ENCODE data around the gene SRA1.

DNA sequence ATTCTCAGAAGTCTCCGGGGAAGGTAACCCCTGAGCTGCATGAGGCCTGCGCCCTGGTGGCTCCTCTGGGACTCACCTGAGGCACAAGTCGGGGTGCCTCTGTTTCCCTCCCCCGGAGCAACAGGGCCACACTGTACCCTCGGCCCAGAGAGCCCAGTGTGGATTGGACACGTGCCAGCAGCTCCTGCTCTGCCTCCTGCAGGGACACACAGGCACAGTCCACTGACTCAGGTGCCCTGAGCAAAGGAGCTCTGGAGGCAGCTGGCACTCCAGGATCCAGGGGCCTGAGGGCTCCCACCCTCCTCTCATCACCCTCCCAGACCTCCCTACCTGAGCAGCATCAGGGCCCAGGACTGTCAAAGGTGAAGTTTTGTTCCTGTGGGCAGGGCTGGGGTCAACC is 36.9 kb upstream of the SRA1 start:
- TF ChIP-seq, protein P1, sequence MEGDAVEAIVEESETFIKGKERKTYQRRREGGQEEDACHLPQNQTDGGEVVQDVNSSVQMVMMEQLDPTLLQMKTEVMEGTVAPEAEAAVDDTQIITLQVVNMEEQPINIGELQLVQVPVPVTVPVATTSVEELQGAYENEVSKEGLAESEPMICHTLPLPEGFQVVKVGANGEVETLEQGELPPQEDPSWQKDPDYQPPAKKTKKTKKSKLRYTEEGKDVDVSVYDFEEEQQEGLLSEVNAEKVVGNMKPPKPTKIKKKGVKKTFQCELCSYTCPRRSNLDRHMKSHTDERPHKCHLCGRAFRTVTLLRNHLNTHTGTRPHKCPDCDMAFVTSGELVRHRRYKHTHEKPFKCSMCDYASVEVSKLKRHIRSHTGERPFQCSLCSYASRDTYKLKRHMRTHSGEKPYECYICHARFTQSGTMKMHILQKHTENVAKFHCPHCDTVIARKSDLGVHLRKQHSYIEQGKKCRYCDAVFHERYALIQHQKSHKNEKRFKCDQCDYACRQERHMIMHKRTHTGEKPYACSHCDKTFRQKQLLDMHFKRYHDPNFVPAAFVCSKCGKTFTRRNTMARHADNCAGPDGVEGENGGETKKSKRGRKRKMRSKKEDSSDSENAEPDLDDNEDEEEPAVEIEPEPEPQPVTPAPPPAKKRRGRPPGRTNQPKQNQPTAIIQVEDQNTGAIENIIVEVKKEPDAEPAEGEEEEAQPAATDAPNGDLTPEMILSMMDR (IDR thresholded peaks at IDR 0.05; ENCODE audit: control extremely low read depth in 1 of 3, insufficient read depth in 1 of 3, low read depth in 1 of 3, low read length in 3 of 3): no peak
- TF ChIP-seq ATF2 (IDR thresholded peaks at IDR 0.05; ENCODE audit: low read length): no peak
- TF ChIP-seq SIN3A (conservative IDR thresholded peaks at IDR 0.05 in 1 of 2, IDR thresholded peaks at IDR 0.05 in 1 of 2; ENCODE audit: low read depth in 1 of 2, low read length in 2 of 2): no peak

Data from H1 (cell line).